Tibial nerve (tissue), 4 donors: ENCODE data around the gene SEC16A.

Experiments used
- EP300 ChIP-seq, 2 donors: sonication (generic); formaldehyde crosslinking; IDR thresholded peaks; one replicate each; pipeline ENCODE4 v1.6.1; 2017; ENCODE audit warnings: antibody characterized with exemption in 2 of 2, mild to moderate bottlenecking in 1 of 2
- TF ChIP-seq, protein P1 (sequence below), 5 experiments: fragments of 200-600 bp in 3 of 5; fragments of 450-650 bp in 2 of 5; sonication (generic) in 3 of 5; IDR thresholded peaks; one replicate each; pipeline ENCODE4 v1.5.1; 2016 to 2019; ENCODE audit warnings: antibody characterized with exemption in 5 of 5, mild to moderate bottlenecking in 3 of 5, moderate library complexity in 2 of 5

DNA sequence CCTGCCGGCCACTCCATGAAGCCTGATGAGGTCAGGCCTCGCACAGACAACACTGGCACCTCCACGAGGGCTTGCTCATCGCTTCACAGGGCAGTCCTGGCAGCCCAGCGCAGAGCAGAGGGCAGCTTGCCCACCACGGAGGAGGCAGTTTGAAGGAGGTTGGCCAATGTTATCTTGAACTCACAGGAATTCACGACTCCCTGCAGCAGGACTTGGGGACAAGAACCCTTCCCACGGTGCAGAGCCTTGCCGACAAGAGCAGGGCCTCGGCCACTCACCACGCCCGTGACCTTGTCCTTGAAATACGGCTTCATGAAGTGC lies 87.9 kb downstream of the SEC16A start:
- TF ChIP-seq, protein P1, sequence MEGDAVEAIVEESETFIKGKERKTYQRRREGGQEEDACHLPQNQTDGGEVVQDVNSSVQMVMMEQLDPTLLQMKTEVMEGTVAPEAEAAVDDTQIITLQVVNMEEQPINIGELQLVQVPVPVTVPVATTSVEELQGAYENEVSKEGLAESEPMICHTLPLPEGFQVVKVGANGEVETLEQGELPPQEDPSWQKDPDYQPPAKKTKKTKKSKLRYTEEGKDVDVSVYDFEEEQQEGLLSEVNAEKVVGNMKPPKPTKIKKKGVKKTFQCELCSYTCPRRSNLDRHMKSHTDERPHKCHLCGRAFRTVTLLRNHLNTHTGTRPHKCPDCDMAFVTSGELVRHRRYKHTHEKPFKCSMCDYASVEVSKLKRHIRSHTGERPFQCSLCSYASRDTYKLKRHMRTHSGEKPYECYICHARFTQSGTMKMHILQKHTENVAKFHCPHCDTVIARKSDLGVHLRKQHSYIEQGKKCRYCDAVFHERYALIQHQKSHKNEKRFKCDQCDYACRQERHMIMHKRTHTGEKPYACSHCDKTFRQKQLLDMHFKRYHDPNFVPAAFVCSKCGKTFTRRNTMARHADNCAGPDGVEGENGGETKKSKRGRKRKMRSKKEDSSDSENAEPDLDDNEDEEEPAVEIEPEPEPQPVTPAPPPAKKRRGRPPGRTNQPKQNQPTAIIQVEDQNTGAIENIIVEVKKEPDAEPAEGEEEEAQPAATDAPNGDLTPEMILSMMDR (IDR thresholded peaks at IDR 0.05): no peak
- no peak for TF ChIP-seq EP300 (IDR thresholded peaks at IDR 0.05)
